ENCODE results near the gene IGSF3.

DNA sequence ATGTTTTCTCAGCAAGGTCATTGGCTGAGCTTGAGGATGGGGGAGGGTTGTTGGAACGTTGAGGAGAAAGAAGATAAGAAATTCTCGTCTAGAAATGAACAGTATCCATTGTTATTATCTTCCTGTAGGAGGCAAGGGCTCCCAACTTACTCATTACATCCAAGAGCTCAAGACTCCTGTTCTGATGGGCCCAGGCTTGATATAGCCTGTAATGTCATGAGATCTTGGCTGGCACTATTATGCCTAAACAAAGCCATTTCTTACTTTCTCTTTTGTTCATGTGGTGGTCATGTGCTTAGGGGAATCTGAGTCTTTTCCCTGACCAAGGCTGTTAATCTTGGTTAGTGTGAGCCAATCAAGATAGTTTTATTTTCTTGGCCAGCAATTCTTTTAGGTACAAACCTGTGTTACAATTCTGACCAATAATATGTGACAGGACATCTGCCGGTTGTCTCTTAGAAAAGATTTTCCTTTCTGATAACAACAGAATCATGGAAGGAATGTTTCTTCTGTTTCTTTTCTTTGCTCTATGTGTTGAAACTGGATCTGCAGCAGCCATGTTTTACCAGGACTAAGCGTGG, 15.2 kb upstream of the IGSF3 start:
- TF ChIP-seq, protein P1, sequence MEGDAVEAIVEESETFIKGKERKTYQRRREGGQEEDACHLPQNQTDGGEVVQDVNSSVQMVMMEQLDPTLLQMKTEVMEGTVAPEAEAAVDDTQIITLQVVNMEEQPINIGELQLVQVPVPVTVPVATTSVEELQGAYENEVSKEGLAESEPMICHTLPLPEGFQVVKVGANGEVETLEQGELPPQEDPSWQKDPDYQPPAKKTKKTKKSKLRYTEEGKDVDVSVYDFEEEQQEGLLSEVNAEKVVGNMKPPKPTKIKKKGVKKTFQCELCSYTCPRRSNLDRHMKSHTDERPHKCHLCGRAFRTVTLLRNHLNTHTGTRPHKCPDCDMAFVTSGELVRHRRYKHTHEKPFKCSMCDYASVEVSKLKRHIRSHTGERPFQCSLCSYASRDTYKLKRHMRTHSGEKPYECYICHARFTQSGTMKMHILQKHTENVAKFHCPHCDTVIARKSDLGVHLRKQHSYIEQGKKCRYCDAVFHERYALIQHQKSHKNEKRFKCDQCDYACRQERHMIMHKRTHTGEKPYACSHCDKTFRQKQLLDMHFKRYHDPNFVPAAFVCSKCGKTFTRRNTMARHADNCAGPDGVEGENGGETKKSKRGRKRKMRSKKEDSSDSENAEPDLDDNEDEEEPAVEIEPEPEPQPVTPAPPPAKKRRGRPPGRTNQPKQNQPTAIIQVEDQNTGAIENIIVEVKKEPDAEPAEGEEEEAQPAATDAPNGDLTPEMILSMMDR (conservative IDR thresholded peaks at IDR 0.05; ENCODE audit: low read depth, low read length) = no peak
- no peak for TF ChIP-seq EZH2 (IDR thresholded peaks at IDR 0.05; ENCODE audit: borderline replicate concordance, low read depth, low read length, poor library complexity, severe bottlenecking)

Data from A673 (cell line).